HCT116 (cell line): ENCODE results near the gene UCN3. TPM values are rescaled to one million over a fixed set of nuclear protein-coding genes. Genes with fewer than 3 reads are reported as not detected.

Source experiments
- ATAC-seq: fragments of 200-7000 bp; cut with Tn5 transposase; 2 replicates; pipeline ENCODE4 v1.9.1; 2020; ENCODE audit warnings: mild to moderate bottlenecking, moderate library complexity
- BruUV-seq: library from RNA; stranded (reverse); fragments of 400-500 nt; replicated peaks from 2 replicates; lab custom pipeline; 2021; lab: Mats Ljungman, UMichigan
- CTCF ChIA-PET: fragments of 300-600 bp; sonication (Branson Sonifier 250); formaldehyde crosslinking; loops from one replicate; lab custom pipeline; 2021; ENCODE audit warnings: antibody characterized with exemption; lab: Charles Lee
- POLR2A ChIA-PET: fragments of 300-600, 350-600 bp; sonication (Branson Sonifier 250); formaldehyde crosslinking; loops from one replicate; lab custom pipeline; 2021; ENCODE audit warnings: antibody characterized with exemption; lab: Charles Lee
- RAD21 ChIA-PET, 2 experiments: fragments of 300-600 bp; sonication (Branson Sonifier 250); formaldehyde crosslinking; loops; one replicate each; lab custom pipeline; 2023; ENCODE audit warnings: low total read pairs in 2 of 2; ENCODE audit not compliant: uncharacterized antibody in 2 of 2, unreplicated experiment in 2 of 2, low non-redundant PET in 1 of 2; lab: Charles Lee
- DNase-seq: peaks from one replicate; pipeline ENCODE4 v3.0.0-alpha.2; 2010; ENCODE audit warnings: low read depth, low spot score
- H2AFZ ChIP-seq: fragments of 200-600 bp; shearing (Covaris generic), sonication (generic); 2 replicates; pipeline ENCODE4 v1.6.1; 2017; ENCODE audit warnings: low read depth, mixed run types, mixed read lengths, antibody characterized with exemption, low read length; ENCODE audit not compliant: poor library complexity, severe bottlenecking
- H3K27ac ChIP-seq: 2 replicates; pipeline ENCODE4 v1.5.1; 2012; ENCODE audit warnings: low read depth, low read length
- H3K27me3 ChIP-seq: fragments of 200-600 bp; sonication (generic); 2 replicates; pipeline ENCODE4 v1.6.1; 2016; ENCODE audit warnings: mixed run types, low read length, mixed read lengths; ENCODE audit not compliant: insufficient read depth
- H3K36me3 ChIP-seq, 2 experiments: fragments of 200-500 bp in 1 of 2; fragments of 200-600 bp in 1 of 2; sonication (Bioruptor generic) in 1 of 2; sonication (generic) in 1 of 2; 2 replicates each; pipeline versions ENCODE4 v1.5.1 to v1.6.1; 2014 to 2016; ENCODE audit warnings: low read length in 2 of 2, inconsistent platforms in 1 of 2, mixed read lengths in 1 of 2, mixed run types in 1 of 2; ENCODE audit not compliant: insufficient read depth in 2 of 2, control insufficient read depth in 1 of 2
- H3K4me1 ChIP-seq, 2 experiments: fragments of 200-600 bp in 1 of 2; sonication (generic) in 1 of 2; 2 replicates each; pipeline versions ENCODE4 v1.5.1 to v1.6.1; 2012 to 2017; ENCODE audit warnings: low read length in 2 of 2, inconsistent platforms in 1 of 2, mild to moderate bottlenecking in 1 of 2, mixed read lengths in 1 of 2, mixed run types in 1 of 2, moderate library complexity in 1 of 2; ENCODE audit not compliant: insufficient read depth in 2 of 2, control insufficient read depth in 1 of 2
- H3K4me2 ChIP-seq: fragments of 200-600 bp; sonication (generic); 2 replicates; pipeline ENCODE4 v1.6.1; 2017; ENCODE audit warnings: mixed run types, low read length, mixed read lengths
- H3K4me3 ChIP-seq, 2 experiments: fragments of 200-600 bp in 1 of 2; sonication (generic) in 1 of 2; replicated peaks in 1 of 2; 2 replicates each; pipeline ENCODE4 v1.5.1; 2011 to 2016; ENCODE audit warnings: low read length in 2 of 2, control low read depth in 1 of 2, low read depth in 1 of 2, mild to moderate bottlenecking in 1 of 2, mixed read lengths in 1 of 2, mixed run types in 1 of 2
- H3K79me2 ChIP-seq: fragments of 200-600 bp; sonication (generic); 2 replicates; pipeline ENCODE4 v1.6.1; 2017; ENCODE audit warnings: mild to moderate bottlenecking, mixed run types, low read length, moderate library complexity, mixed read lengths; ENCODE audit not compliant: insufficient read depth
- H3K9ac ChIP-seq: fragments of 200-600 bp; sonication (generic); 2 replicates; pipeline ENCODE4 v1.6.1; 2016; ENCODE audit warnings: low read length, mixed read lengths
- H3K9me2 ChIP-seq: fragments of 200-600 bp; sonication (generic), shearing (Covaris generic); 2 replicates; pipeline ENCODE4 v1.6.1; 2017; ENCODE audit warnings: mixed run types, mild to moderate bottlenecking, moderate library complexity; ENCODE audit not compliant: insufficient read depth
- H3K9me3 ChIP-seq, 2 experiments: fragments of 200-500 bp in 1 of 2; fragments of 200-600 bp in 1 of 2; sonication (Bioruptor generic) in 1 of 2; sonication (generic) in 1 of 2; 2 replicates each; pipeline ENCODE4 v1.6.1; 2014 to 2017; ENCODE audit warnings: low read length in 2 of 2, mixed read lengths in 2 of 2, inconsistent platforms in 1 of 2, low read depth in 1 of 2, mild to moderate bottlenecking in 1 of 2, mixed run types in 1 of 2, moderate library complexity in 1 of 2; ENCODE audit not compliant: control insufficient read depth in 1 of 2, insufficient read depth in 1 of 2
- H4K20me1 ChIP-seq: fragments of 200-600 bp; sonication (generic), shearing (Covaris generic); 2 replicates; pipeline ENCODE4 v1.6.1; 2017; ENCODE audit warnings: mixed run types, mild to moderate bottlenecking, moderate library complexity; ENCODE audit not compliant: insufficient read depth
- CEBPB ChIP-seq: IDR thresholded peaks from 2 replicates; pipeline ENCODE4 v1.6.1; 2012; ENCODE audit warnings: low read depth
- CTCF ChIP-seq, 3 experiments: fragments of 200-600 bp in 1 of 3; sonication (generic) in 1 of 3; IDR thresholded peaks in 2 of 3; conservative IDR thresholded peaks in 1 of 3; 2 replicates each; pipeline ENCODE4 v1.5.1; 2012 to 2017; ENCODE audit warnings: low read depth in 2 of 3, low read length in 2 of 3, antibody characterized with exemption in 1 of 3, borderline replicate concordance in 1 of 3, control low read depth in 1 of 3, mild to moderate bottlenecking in 1 of 3, mixed read lengths in 1 of 3, mixed run types in 1 of 3, moderate library complexity in 1 of 3; ENCODE audit not compliant: insufficient read depth in 1 of 3
- EGR1 ChIP-seq: IDR thresholded peaks from 2 replicates; pipeline ENCODE4 v1.6.1; 2012; ENCODE audit warnings: low read depth
- ELF1 ChIP-seq: IDR thresholded peaks from 2 replicates; pipeline ENCODE4 v1.6.1; 2012; ENCODE audit warnings: low read depth, borderline replicate concordance
- EZH2 ChIP-seq: fragments of 200-600 bp; sonication (generic); IDR thresholded peaks from 2 replicates; pipeline ENCODE4 v1.6.1; 2017; ENCODE audit warnings: antibody characterized with exemption, mixed run types
- FOSL1 ChIP-seq: IDR thresholded peaks from 2 replicates; pipeline ENCODE4 v1.6.1; 2012; ENCODE audit warnings: low read depth
- RAD21 ChIP-seq: IDR thresholded peaks from 2 replicates; pipeline ENCODE4 v1.6.1; 2012; ENCODE audit warnings: low read depth, mild to moderate bottlenecking
- REST ChIP-seq: IDR thresholded peaks from 2 replicates; pipeline ENCODE4 v1.6.1; 2012; ENCODE audit warnings: low read depth
- SIN3A ChIP-seq: IDR thresholded peaks from 2 replicates; pipeline ENCODE4 v1.6.1; 2012; ENCODE audit warnings: low read depth
- SP1 ChIP-seq: IDR thresholded peaks from 2 replicates; pipeline ENCODE4 v1.6.1; 2012; ENCODE audit warnings: low read depth
- TCF7L2 ChIP-seq: IDR thresholded peaks from 2 replicates; pipeline ENCODE4 v1.7.0; 2011; ENCODE audit warnings: borderline replicate concordance, inconsistent platforms; ENCODE audit not compliant: insufficient read depth, insufficient read length; ENCODE audit errors: extremely low read depth
- YY1 ChIP-seq: IDR thresholded peaks from 2 replicates; pipeline ENCODE4 v1.6.1; 2011; ENCODE audit warnings: low read length, low read depth, moderate library complexity, mild to moderate bottlenecking; ENCODE audit not compliant: insufficient replicate concordance; ENCODE audit errors: extremely low read depth
- ZFX ChIP-seq: fragments of 450-650 bp; IDR thresholded peaks from 2 replicates; pipeline ENCODE4 v1.6.1; 2017
- intact Hi-C: fragments of 100-400 bp; cut with micrococcal nuclease; formaldehyde crosslinking; loops from 2 replicates; pipeline ENCODE4 v1.10.0; 2022
- total RNA-seq: library from RNA; stranded (reverse); gene quantifications from one replicate; pipeline ENCODE4 v1.2.1, GENCODE V29; 2021; ENCODE audit not compliant: unreplicated experiment
- TF ChIP-seq, protein P1 (sequence below): IDR thresholded peaks from 2 replicates; pipeline ENCODE4 v1.6.1; 2012

The UCN3 gene
- total RNA-seq, 1 experiment from 2014 or later: not detected

DNA sequence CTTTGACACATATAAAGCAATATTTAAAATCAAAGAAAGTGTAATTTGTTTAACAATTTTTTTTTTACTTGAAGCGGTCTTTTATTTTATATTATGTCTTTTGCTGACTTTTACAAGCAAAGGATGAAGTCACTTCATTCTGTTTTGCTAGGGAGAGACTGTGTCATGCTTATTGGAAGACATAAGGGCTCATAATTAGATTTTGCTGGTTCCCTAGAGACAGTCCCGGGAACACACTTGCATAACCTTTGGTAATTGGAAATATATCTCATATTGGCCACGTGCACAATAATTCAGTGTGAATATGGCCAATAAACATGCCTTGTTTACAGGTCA, 47.1 kb downstream of the UCN3 start:
- CTCF ChIA-PET: no interaction called here
- DNase-seq: no peak
- H3K36me3 ChIP-seq: 0 out of 4 replicates have a peak, but pooled peaks cover 0 to 7% of the 10 kb centered on the region in 2 experiments
- peaks cover 4 to 10% of the 10 kb centered on the region in 2 experiments; a peak in 3 of 4 replicates for H3K4me1 ChIP-seq
- TF ChIP-seq EZH2 (no peak), RAD21 (no peak), SP1 (no peak), TCF7L2 (no peak), SIN3A (no peak), EGR1 (no peak)
- TF ChIP-seq, protein P1, sequence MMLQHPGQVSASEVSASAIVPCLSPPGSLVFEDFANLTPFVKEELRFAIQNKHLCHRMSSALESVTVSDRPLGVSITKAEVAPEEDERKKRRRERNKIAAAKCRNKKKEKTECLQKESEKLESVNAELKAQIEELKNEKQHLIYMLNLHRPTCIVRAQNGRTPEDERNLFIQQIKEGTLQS: no peak
- peak overlapping the region; percentile 94 for H2AFZ ChIP-seq
- H3K79me2 ChIP-seq: peaks cover 41% of the 10 kb centered on the region
- H3K27me3 ChIP-seq: no peaks in the 10 kb centered on the region
- peak overlapping the region; percentile 71 to 79 for H3K4me3 ChIP-seq
- peak; percentile 46 for ATAC-seq
- no TSS peak for BruUV-seq
- POLR2A ChIA-PET: no interaction called here
- peak overlapping the region; percentile 44; the same call in 1 of the 2 replicates for H3K27ac ChIP-seq
- RAD21 ChIA-PET: no interaction called here
- peak overlapping the region; percentile 80 for H3K9ac ChIP-seq
- H3K4me2 ChIP-seq: peak overlapping the region; percentile 77
- H3K9me2 ChIP-seq: no peaks in the 10 kb centered on the region
- intact Hi-C loops: no loop called here
- no peaks in the 10 kb centered on the region; a peak in 1 of 4 replicates for H3K9me3 ChIP-seq
- H4K20me1 ChIP-seq: no peaks in the 10 kb centered on the region

DNA sequence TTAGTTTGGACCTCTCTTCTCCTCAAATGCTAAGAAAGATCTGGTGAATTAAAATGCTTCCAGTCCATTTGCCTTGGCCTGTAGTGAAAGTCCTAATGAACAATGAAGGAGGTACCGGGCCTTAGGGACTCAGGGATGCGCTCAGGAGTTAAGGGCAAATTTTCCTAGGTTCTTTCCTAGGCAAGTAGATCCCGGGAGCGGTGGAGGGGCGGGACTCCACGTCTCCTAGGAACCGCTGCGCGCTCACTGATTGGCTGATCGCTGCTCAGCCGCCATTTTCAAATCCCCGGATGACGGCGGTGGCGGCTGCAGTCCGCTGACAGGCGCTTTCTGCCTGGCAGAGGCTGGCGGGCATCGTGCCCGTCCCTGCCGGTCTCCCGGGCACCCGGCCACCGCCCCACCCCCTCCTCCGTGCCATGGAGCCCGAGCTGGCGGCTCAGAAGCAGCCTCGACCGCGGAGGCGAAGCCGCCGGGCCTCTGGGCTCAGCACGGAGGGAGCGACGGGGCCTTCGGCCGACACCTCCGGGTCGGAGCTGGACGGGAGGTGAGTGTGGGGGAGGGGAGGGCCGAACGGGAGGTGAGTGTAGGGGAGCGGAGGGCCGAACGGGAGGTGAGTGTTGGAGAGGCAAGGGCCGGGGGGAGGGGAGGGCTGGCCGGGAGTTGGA, 47.6 kb downstream of the UCN3 start, which contains the start of gene NET1:
Gene NET1, plus strand, starts transcription at position 281 of the 665 bp plus-strand sequence. Its CDS starts 136 bp downstream, at position 417.
- Histone ChIP-seq H3K27me3 (no peaks in the 10 kb centered on the region), H3K27ac (peak within 1 kb of the TSS; percentile 54; the same call in 1 of the 2 replicates), H3K4me2 (peak within 1 kb of the TSS; percentile 77), H2AFZ (peak within 1 kb of the TSS; percentile 94), H3K9me3 (peaks cover 0 to 1% of the 10 kb centered on the region in 2 experiments; a peak in 2 of 4 replicates), H3K9me2 (no peaks in the 10 kb centered on the region), H3K36me3 (0 out of 4 replicates have a peak, but pooled peaks cover 0 to 7% of the 10 kb centered on the region in 2 experiments), H3K9ac (peak within 1 kb of the TSS; percentile 80), H3K4me3 (peak within 1 kb of the TSS; percentile 71 to 79), H4K20me1 (no peaks in the 10 kb centered on the region), H3K4me1 (peaks cover 4 to 10% of the 10 kb centered on the region in 2 experiments; a peak in 3 of 4 replicates), H3K79me2 (peaks cover 46% of the 10 kb centered on the region)
- no TSS peak for BruUV-seq
- RAD21 ChIA-PET: no interaction called here
- intact Hi-C loops: no loop called here
- CTCF ChIA-PET: interaction anchor here (0.7 kb wide), 1 partner anchor 30 kb away, joined by 3 read pairs; no protein-coding TSS in a partner anchor
- ATAC-seq (peak; percentile 95), DNase-seq (peak; percentile 80)
- POLR2A ChIA-PET: no interaction called here
- TF ChIP-seq SIN3A (peak; percentile 96), FOSL1 (no peak), CTCF (IDR thresholded peaks at IDR 0.05 in 2 of 3, conservative IDR thresholded peaks at IDR 0.05 in 1 of 3; ENCODE audit: borderline replicate concordance in 1 of 3, insufficient read depth in 1 of 3, low read depth in 2 of 3, low read length in 2 of 3) (no peak), ELF1 (no peak), YY1 (peak; percentile 74), ZFX (peak; percentile 74), SP1 (peak; percentile 67), CEBPB (no peak), REST (no peak)
